Immature natural killer cell (primary cell): ENCODE measurements around the gene COBL. TPM values are rescaled to one million over a fixed set of nuclear protein-coding genes. Genes with fewer than 3 reads are reported as not detected.
"Not testable (repeated sequence)": the region's sequence is repeated elsewhere in the genome, so short reads cannot be mapped to it uniquely, and the experiment has no call there.

Experiments
- DNase-seq, 3 donors: peaks; one replicate each; pipeline ENCODE4 v3.0.0; 2022; ENCODE audit warnings: mixed read lengths in 1 of 3
- H3K27ac Mint-ChIP-seq, 6 donors: one replicate each; pipeline ENCODE4 v1.8.0; 2020; ENCODE audit warnings: mixed read lengths in 6 of 6, mild to moderate bottlenecking in 5 of 6, inconsistent platforms in 4 of 6, moderate library complexity in 3 of 6
- H3K27me3 Mint-ChIP-seq, 3 donors: one replicate each; pipeline ENCODE4 v1.8.0; 2020 to 2021; ENCODE audit warnings: low read depth in 3 of 3, mild to moderate bottlenecking in 3 of 3, mixed read lengths in 3 of 3, moderate library complexity in 3 of 3, inconsistent platforms in 1 of 3
- H3K36me3 Mint-ChIP-seq, 3 donors: one replicate each; pipeline ENCODE4 v1.8.0; 2020; ENCODE audit warnings: mixed read lengths in 3 of 3, inconsistent platforms in 2 of 3, mild to moderate bottlenecking in 2 of 3
- H3K4me1 Mint-ChIP-seq, 2 donors: one replicate each; pipeline ENCODE4 v1.8.0; 2020; ENCODE audit warnings: inconsistent platforms in 2 of 2, mild to moderate bottlenecking in 2 of 2, mixed read lengths in 2 of 2, moderate library complexity in 1 of 2
- H3K4me3 Mint-ChIP-seq, 5 donors: one replicate each; pipeline ENCODE4 v1.8.0; 2020; ENCODE audit warnings: mild to moderate bottlenecking in 5 of 5, mixed read lengths in 5 of 5, inconsistent platforms in 3 of 5, moderate library complexity in 3 of 5
- H3K9me3 Mint-ChIP-seq, 6 donors: one replicate each; pipeline ENCODE4 v1.8.0; 2020; ENCODE audit warnings: mild to moderate bottlenecking in 6 of 6, mixed read lengths in 6 of 6, inconsistent platforms in 4 of 6, moderate library complexity in 3 of 6
- polyA plus RNA-seq, 3 donors: library from polyadenylated mRNA; unstranded; fragments of 300-500 nt; fragmentation: Illumina TruSeq; gene quantifications; one replicate each; pipeline ENCODE4 v1.2.3, GENCODE V29; 2021

Gene COBL
- polyA plus RNA-seq, 3 donors from 2014 or later = not detected

DNA sequence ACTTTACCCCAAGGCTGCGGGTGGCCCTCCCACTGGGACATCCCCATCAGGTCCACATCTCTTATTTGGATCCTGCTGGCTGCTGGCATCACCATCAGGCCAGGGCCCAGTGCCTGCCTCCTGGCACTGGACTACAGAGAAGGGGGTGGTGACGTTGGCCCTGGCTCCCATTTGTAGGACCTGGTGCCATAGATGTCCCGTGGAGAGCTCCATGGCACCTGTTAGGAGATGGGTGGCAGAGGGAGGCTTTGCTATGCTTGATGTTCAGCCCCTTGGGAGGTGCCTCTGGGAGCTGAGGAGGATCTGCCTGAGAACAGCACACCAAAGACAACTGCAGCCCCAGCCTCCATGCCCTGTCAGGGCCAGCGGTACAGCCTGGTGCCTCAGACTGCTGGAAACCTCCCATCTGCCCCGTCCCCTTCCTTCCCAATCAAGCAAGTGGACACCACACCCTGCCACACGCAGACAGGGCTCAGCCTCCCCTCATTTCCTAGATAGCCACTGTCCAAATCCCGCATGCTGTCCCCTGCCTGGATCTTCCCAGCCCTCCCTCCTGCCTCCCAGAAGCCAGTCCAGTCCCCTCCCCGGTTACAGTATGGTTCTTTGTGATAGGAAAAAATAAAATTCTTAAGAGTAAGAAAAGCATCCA is 303.9 kb downstream of the COBL start:
- Mint-ChIP-seq H3K4me1 (peaks cover 0 to under 1% of the 10 kb centered on the region in 2 donors), H3K4me3 (no peak overlapping the region), H3K36me3 (no peaks in the 10 kb centered on the region), H3K27ac (no peak overlapping the region), H3K27me3 (peaks cover 0 to 6% (median 0%) of the 10 kb centered on the region in 3 donors), H3K9me3 (no peaks in the 10 kb centered on the region)
- DNase-seq = no peak

DNA sequence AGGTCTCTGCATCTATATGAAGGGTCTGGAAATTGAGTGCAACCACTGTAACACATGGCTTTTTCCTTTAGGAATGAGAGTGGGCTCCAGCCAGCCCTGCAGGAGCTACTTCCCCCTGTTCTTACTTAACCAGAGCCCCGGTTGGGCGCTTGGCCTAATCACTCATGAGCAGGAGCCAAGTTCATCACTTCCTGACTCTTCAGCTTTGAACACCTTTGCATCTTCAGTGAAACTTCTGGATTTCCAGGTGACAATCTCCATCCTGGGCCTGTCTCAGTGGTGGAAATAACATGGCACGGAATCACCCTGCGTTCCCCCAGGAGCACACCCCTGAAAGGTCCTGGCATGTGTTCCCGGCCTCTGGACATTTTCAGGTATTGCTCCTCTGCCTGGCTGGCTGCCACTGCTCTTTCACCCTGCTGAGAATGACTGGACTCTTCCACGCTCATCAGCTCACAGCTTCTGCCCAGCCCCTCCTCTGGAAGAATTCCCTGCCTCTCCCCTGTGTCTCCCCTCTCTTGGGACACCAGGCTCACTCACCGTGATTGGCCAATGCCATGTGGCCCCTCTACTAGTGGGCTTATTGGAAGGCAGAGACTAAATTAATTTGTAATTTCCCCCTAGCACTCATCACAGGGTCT is 304.8 kb downstream of the COBL start:
- no peaks in the 10 kb centered on the region for H3K9me3 Mint-ChIP-seq
- no peaks in the 10 kb centered on the region for H3K4me1 Mint-ChIP-seq
- peaks cover 0 to 6% (median 0%) of the 10 kb centered on the region in 3 donors for H3K27me3 Mint-ChIP-seq
- no peak overlapping the region for H3K27ac Mint-ChIP-seq
- H3K36me3 Mint-ChIP-seq = no peaks in the 10 kb centered on the region
- DNase-seq = no peak
- no peak overlapping the region for H3K4me3 Mint-ChIP-seq

DNA sequence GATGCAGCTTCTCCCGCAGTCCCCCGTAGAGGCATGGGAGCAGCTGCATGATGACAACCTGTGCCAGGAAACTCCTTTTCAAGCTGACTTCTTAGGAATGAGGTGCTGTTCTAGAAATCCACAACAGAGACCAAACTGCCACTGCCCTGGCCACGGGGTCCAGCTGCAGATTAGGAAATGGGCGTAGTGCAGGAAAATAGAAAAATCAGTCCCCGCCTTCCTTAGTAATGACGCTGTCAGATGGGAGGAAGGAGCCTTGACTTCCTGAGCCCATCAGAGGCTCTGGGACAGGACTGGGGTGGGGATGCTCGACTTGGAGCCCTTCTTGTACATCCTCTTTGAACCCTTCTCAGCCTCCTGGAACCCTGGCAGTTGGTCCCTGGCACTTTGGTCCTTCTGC is 306.1 kb downstream of the COBL start:
- no peak for DNase-seq
- Mint-ChIP-seq H3K4me1 (no peaks in the 10 kb centered on the region), H3K36me3 (no peaks in the 10 kb centered on the region), H3K27me3 (peaks cover 0 to 6% (median 2%) of the 10 kb centered on the region in 3 donors), H3K9me3 (no peaks in the 10 kb centered on the region), H3K27ac (no peak overlapping the region), H3K4me3 (no peak overlapping the region)

DNA sequence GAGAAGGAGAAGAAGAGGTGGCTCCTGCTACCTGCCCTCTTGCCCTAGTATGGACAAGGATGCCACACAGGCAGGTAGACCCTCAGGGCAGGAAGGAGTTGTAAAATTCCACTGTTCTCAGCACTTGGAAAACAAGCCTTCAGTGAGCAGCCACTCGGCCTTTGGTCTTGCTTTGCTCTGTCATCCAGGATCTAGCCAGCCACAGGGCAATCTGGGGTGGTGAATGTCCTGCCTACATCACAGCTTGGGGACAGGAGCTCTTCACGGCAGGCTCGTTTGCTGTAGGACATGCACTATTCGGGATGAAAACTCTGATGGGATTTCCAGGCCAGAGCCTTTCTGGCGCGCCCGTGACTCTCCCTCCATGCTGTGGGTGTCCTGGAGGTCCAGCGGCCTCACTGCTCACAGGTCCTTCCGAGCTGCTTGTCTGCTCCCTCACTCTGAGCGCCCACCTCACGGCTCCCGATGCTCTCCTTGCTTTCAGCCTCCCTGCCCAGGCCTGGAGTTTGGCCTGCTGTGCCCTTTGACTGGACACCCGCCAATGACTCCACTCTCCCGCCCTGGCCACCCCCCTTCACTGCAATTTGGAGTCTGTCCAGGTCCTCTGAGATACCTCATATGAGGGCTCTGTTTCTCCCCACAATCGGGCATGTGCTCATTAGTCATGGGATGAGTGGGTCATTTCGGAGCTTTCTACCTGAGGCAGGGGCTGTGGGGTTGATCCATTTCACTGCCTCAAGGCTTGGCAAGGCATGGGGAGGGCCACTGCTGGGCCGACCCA is 306.7 kb downstream of the COBL start:
- Mint-ChIP-seq H3K9me3 (no peaks in the 10 kb centered on the region), H3K4me3 (no peak overlapping the region), H3K27ac (no peak overlapping the region), H3K27me3 (peaks cover 0 to 6% (median 2%) of the 10 kb centered on the region in 3 donors), H3K4me1 (no peaks in the 10 kb centered on the region), H3K36me3 (no peaks in the 10 kb centered on the region)
- DNase-seq = no peak

DNA sequence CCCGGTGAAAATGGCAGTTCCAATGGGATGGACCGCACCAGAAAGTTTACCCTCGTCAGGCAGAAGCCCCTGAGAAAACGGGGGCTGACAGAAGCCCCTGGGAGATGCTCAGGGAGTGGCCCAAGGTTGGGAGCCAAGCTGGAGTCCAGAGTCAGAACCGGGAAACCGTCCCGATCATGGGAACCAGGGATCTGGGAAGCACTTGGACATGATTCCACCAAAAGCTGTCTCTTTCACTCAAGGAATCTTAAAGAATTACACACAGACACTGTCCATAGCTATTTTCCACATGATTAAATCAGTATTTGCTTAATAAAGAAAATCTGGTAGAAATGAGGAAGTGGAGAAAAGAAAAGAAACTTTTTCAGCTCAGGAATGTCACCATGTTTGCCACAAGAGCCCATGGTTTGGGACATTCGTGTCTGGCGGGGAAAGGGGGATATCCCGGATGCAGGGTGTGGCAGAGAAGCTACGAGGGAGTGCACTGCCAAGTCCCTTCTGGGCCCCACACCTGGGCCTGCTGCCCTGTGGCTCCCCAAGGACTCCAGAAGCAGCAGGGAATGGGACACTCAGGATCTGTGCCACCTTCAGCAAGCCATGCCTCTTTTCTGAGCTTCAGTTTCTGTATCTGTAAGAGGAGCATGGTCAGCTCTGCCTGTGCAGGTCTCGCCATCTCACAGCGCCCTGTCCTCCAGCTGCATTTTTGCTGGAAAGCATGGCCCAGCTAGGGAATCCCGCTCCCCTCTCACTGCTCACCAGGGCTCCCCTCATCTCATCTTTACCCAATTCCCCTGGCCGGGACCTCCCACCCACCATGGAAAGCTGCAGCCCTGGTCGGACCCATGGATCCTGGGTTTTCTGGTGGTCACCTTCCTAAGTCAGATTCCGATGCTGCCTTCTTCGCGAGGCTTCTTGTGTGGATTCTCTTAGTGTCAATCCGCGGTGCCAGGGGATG is 308.8 kb downstream of the COBL start:
- DNase-seq = no peak
- peaks cover 0 to 2% (median 0%) of the 10 kb centered on the region in 3 donors for H3K27me3 Mint-ChIP-seq
- H3K36me3 Mint-ChIP-seq = no peaks in the 10 kb centered on the region
- H3K27ac Mint-ChIP-seq = no peak overlapping the region
- no peaks in the 10 kb centered on the region for H3K9me3 Mint-ChIP-seq
- H3K4me1 Mint-ChIP-seq = no peaks in the 10 kb centered on the region
- no peak overlapping the region for H3K4me3 Mint-ChIP-seq

DNA sequence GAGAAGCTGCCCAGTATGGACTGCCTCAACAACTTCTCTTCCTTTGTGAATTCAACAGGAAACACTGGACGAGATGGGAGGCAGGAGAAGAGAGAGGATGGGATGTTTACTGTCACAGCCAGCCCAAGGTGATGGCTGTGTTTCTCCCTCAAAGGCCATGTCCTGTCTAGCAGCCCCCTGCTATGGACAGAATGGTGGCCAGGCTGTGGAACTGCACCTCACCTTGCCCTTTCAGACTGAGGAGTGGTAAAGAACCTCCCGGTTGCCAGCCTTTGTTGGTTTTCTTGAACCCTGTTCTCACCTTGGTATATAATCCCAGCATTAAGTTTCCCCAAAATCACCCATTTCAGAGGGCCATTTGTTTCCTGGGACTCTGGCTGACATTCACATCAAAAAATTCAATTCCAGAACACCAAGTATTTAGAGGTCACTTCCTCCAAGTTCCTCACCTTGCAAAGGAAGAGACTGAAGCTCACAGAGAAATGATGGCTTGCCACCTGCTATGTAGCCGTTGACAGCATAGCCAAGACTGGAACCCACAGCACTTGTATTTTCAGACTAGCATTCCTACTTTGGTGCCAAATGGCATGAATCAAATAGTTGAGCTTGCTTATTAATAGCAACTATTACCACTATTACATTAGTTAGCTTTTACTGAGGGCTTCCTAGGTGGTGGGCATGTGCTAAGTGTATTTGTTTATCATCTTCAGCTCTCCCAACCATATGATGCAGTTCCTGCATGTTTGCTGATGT is 309.9 kb downstream of the COBL start:
- Mint-ChIP-seq H3K36me3 (no peaks in the 10 kb centered on the region), H3K4me1 (no peaks in the 10 kb centered on the region), H3K4me3 (no peak overlapping the region), H3K27ac (no peak overlapping the region), H3K9me3 (no peaks in the 10 kb centered on the region), H3K27me3 (peaks cover 0 to 2% (median under 1%) of the 10 kb centered on the region in 3 donors)
- DNase-seq = no peak

DNA sequence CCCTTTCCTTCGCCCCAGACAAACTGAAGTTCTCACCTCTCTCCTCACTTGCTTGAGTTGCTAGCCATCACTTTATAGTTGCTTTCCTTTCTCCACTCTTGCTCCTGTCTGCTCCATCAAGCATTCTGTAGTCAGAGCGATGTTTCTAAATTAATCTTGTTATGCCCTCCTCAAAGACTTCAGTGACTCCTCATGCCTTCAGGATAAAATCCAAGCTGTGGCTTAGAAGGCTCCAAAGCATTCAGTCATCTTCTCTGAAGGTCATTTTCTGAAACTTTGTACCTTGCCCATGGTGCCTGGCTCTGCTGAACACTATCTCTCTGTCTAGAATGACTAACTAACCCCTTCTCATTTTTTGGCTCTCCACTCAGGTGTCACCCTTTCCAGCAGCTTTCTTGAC is 311.5 kb downstream of the COBL start:
- no peak overlapping the region for H3K4me3 Mint-ChIP-seq
- no peaks in the 10 kb centered on the region for H3K4me1 Mint-ChIP-seq
- peaks cover 1 to 2% (median 2%) of the 10 kb centered on the region in 3 donors for H3K27me3 Mint-ChIP-seq
- no peak for DNase-seq
- H3K27ac Mint-ChIP-seq = no peak overlapping the region
- no peaks in the 10 kb centered on the region for H3K36me3 Mint-ChIP-seq
- no peaks in the 10 kb centered on the region for H3K9me3 Mint-ChIP-seq

DNA sequence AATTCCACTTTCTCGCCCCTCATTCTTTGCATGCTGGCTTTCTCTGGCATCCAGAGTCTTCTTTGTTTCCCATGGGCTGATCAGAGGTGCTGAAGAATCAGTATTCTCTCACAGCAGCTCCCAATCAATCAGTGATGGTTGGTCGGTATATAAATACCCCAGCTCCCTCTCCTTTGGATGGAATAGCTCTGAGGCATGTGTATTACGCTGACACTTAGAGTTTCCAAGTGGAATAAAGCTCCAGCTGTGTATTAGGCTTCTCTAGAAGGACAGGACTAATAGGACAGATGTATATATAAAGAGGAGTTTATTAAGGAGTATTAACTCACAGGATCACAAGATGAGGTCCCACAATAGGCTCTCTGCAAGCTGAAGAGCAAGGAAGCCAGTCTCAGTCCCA is 315.7 kb downstream of the COBL start:
- DNase-seq = no peak
- Mint-ChIP-seq H3K36me3 (no peaks in the 10 kb centered on the region), H3K27me3 (peaks cover 1 to 7% (median 2%) of the 10 kb centered on the region in 3 donors), H3K9me3 (no peaks in the 10 kb centered on the region), H3K4me1 (no peaks in the 10 kb centered on the region), H3K4me3 (no peak overlapping the region), H3K27ac (no peak overlapping the region)

DNA sequence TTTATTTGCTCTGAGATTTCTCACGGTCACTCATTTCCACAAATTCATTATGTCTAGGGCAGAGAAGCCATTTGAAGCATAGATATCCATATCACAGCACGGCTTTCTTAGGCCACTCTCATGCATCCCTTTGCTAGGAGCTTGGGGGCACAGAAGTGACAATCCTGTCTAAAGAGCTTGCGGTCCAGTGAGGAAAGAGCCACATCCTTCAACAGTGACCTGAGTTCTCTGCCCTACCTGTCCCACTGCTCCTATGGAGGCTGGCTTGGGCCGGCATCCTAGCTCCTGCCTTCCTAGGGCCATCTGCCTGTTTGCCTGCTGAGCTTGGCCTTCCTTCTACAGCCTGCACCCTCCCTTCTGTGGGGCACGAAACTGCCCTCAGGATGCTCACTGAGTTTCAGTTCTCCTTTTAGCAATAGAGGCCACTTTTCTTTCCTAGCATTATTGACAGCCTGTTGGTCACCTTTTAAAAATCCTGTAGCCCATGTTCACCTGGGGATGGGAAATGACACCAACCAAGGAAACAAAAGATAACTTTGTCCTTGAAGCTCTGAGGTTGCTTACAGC is 321.8 kb downstream of the COBL start:
- Mint-ChIP-seq H3K4me1 (no peaks in the 10 kb centered on the region), H3K4me3 (no peak overlapping the region), H3K27me3 (peaks cover 0 to 5% (median 5%) of the 10 kb centered on the region in 3 donors)

DNA sequence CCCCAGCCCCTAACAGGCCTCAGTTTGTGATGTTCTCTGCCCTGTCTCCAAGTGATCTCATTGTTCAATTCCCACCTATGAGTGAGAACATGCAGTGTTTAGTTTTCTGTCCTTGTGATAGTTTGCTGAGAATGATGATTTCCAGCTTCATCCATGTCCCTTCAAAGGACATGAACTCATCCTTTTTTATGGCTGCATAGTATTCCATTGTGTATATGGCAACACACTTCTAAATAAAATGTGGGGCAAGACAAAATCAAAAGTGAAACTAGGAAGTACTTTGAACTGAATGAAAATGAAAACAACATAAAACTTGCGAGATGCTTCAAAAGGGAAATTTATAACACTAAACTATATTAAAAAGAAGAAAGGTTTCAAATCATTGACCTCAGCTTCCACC is 326.4 kb downstream of the COBL start:
- not testable (repeated sequence) for H3K36me3 Mint-ChIP-seq, DNase-seq, H3K27me3 Mint-ChIP-seq, H3K27ac Mint-ChIP-seq, H3K9me3 Mint-ChIP-seq, H3K4me1 Mint-ChIP-seq, H3K4me3 Mint-ChIP-seq

More for the DNA sequence above, 321.8 kb downstream of the COBL start:
- Mint-ChIP-seq H3K36me3 (no peaks in the 10 kb centered on the region), H3K27ac (no peak overlapping the region), H3K9me3 (peaks cover 0 to 11% (median 4%) of the 10 kb centered on the region in 6 donors)
- no peak for DNase-seq

DNA sequence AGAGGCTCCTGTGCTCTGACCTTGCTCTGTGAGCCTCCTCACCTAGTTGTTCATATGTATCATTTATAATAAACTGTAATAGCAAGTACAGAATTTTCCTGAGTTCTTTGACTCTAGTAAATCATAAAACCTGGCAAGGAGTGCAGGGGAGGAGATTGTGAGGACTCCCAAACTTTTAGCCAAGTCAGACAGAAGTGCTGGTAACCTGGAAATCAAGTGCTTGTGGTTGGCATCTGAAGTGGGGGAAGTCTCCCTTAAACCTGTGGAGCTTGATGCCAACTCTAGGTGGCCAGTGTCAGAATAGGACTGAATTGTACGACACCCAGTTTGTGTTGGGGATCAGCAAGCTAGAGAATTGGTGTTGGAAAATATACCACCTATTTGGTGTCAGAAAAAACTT is 327.6 kb downstream of the COBL start:
- Mint-ChIP-seq H3K27me3 (peaks cover 0 to 6% (median 0%) of the 10 kb centered on the region in 3 donors), H3K9me3 (peaks cover 0 to 9% (median 5%) of the 10 kb centered on the region in 6 donors), H3K4me1 (no peaks in the 10 kb centered on the region), H3K27ac (no peak overlapping the region), H3K4me3 (no peak overlapping the region), H3K36me3 (no peaks in the 10 kb centered on the region)
- no peak for DNase-seq

DNA sequence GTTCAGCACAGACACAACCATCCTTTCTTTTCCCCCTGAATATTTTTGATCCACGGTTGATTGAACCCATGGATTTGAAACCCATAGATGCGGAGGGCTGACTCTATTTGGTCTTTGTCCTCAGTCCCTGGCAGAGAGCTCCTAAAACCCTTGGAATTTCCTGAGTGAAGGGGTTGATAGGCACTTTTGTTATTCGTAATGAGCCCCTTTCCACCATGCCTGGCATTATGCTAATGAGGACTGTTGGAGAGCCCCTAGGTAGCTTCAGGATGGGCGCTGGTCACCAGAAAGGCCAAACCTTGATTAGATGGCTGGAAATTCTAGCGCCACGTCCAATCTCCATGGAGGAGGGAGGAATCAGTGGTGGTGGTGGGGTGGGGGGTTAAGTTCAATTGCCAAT is 328.1 kb downstream of the COBL start:
- no peak overlapping the region for H3K4me3 Mint-ChIP-seq
- DNase-seq = no peak
- H3K36me3 Mint-ChIP-seq = no peaks in the 10 kb centered on the region
- peaks cover 0 to 9% (median 5%) of the 10 kb centered on the region in 6 donors for H3K9me3 Mint-ChIP-seq
- H3K4me1 Mint-ChIP-seq = no peaks in the 10 kb centered on the region
- H3K27me3 Mint-ChIP-seq = peaks cover 0 to 6% (median 0%) of the 10 kb centered on the region in 3 donors
- H3K27ac Mint-ChIP-seq = no peak overlapping the region
